KMS-11 (cell line): ENCODE data around the gene MS4A10.
A peak's percentile ranks its signal among the peaks of the same experiment; 100 is the strongest.

Source experiments
- H2AFZ ChIP-seq: fragments of 200-600 bp; sonication (generic); 2 replicates; pipeline ENCODE4 v1.6.1; 2016; ENCODE audit warnings: antibody characterized with exemption, mixed run types, low read depth
- H3K27ac ChIP-seq: fragments of 200-600 bp; sonication (generic); 2 replicates; pipeline ENCODE4 v1.6.1; 2016; ENCODE audit warnings: mild to moderate bottlenecking, mixed run types
- H3K27me3 ChIP-seq: fragments of 200-600 bp; sonication (generic); 2 replicates; pipeline ENCODE4 v1.6.1; 2017; ENCODE audit warnings: mild to moderate bottlenecking, low read depth, mixed run types, moderate library complexity; ENCODE audit not compliant: insufficient read depth
- H3K36me3 ChIP-seq: fragments of 200-600 bp; sonication (generic); 2 replicates; pipeline ENCODE4 v1.6.1; 2017; ENCODE audit warnings: mild to moderate bottlenecking, mixed run types; ENCODE audit not compliant: insufficient read depth
- H3K4me1 ChIP-seq: fragments of 200-600 bp; sonication (generic); 2 replicates; pipeline ENCODE4 v1.6.1; 2016; ENCODE audit warnings: mild to moderate bottlenecking, low read depth, mixed run types; ENCODE audit not compliant: poor library complexity, severe bottlenecking
- H3K4me2 ChIP-seq: fragments of 200-600 bp; sonication (generic); 2 replicates; pipeline ENCODE4 v1.7.0; 2016; ENCODE audit warnings: mild to moderate bottlenecking, mixed run types
- H3K4me3 ChIP-seq: fragments of 200-600 bp; sonication (generic); IDR thresholded peaks from 2 replicates; pipeline ENCODE4 v1.6.1; 2017; ENCODE audit warnings: low read depth, low read length, mixed read lengths; ENCODE audit not compliant: insufficient read depth
- H3K79me2 ChIP-seq: fragments of 200-600 bp; sonication (generic); 2 replicates; pipeline ENCODE4 v1.6.1; 2016; ENCODE audit warnings: low read depth, mixed run types; ENCODE audit not compliant: insufficient read depth
- H3K9ac ChIP-seq: fragments of 200-600 bp; sonication (generic); 2 replicates; pipeline ENCODE4 v1.6.1; 2016; ENCODE audit warnings: mild to moderate bottlenecking, mixed run types
- H4K20me1 ChIP-seq: fragments of 200-600 bp; sonication (generic); 2 replicates; pipeline ENCODE4 v1.6.1; 2016; ENCODE audit warnings: mild to moderate bottlenecking, mixed run types; ENCODE audit not compliant: insufficient read depth
- TF ChIP-seq, protein P1 (sequence below): fragments of 200-600 bp; sonication (generic); conservative IDR thresholded peaks from 2 replicates; pipeline ENCODE4 v1.6.1; 2017; ENCODE audit warnings: low read depth, mild to moderate bottlenecking, antibody characterized with exemption, low read length, moderate library complexity, mixed read lengths

Gene MS4A10

GRCh38 chr11:60771146-60771545 is 14.0 kb upstream of the MS4A10 start:
- TF ChIP-seq, protein P1, sequence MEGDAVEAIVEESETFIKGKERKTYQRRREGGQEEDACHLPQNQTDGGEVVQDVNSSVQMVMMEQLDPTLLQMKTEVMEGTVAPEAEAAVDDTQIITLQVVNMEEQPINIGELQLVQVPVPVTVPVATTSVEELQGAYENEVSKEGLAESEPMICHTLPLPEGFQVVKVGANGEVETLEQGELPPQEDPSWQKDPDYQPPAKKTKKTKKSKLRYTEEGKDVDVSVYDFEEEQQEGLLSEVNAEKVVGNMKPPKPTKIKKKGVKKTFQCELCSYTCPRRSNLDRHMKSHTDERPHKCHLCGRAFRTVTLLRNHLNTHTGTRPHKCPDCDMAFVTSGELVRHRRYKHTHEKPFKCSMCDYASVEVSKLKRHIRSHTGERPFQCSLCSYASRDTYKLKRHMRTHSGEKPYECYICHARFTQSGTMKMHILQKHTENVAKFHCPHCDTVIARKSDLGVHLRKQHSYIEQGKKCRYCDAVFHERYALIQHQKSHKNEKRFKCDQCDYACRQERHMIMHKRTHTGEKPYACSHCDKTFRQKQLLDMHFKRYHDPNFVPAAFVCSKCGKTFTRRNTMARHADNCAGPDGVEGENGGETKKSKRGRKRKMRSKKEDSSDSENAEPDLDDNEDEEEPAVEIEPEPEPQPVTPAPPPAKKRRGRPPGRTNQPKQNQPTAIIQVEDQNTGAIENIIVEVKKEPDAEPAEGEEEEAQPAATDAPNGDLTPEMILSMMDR = no peak
- no peak overlapping the region for H2AFZ ChIP-seq
- no peaks in the 10 kb centered on the region for H3K27me3 ChIP-seq
- H3K36me3 ChIP-seq = no peaks in the 10 kb centered on the region
- H3K4me3 ChIP-seq = no peak overlapping the region
- no peak overlapping the region for H3K9ac ChIP-seq
- H3K4me1 ChIP-seq = no peaks in the 10 kb centered on the region
- no peaks in the 10 kb centered on the region for H3K79me2 ChIP-seq
- H3K4me2 ChIP-seq = no peak overlapping the region
- H3K27ac ChIP-seq = no peak overlapping the region
- no peaks in the 10 kb centered on the region for H4K20me1 ChIP-seq

- Histone ChIP-seq H3K27me3 (no peaks in the 10 kb centered on the region), H3K36me3 (no peaks in the 10 kb centered on the region), H3K9ac (no peak overlapping the region), H3K4me2 (no peak overlapping the region), H4K20me1 (no peaks in the 10 kb centered on the region), H3K4me1 (no peaks in the 10 kb centered on the region), H2AFZ (no peak overlapping the region), H3K79me2 (no peaks in the 10 kb centered on the region), H3K27ac (no peak overlapping the region), H3K4me3 (no peak overlapping the region)
- TF ChIP-seq, protein P1 = no peak
These were observed 13.1 kb upstream of the MS4A10 start for GRCh38 chr11:60771879-60772525.

GRCh38 chr11:60772666-60773065 is 12.5 kb upstream of the MS4A10 start:
- Histone ChIP-seq H4K20me1 (no peaks in the 10 kb centered on the region), H2AFZ (no peak overlapping the region), H3K9ac (no peak overlapping the region), H3K79me2 (no peaks in the 10 kb centered on the region), H3K27me3 (no peaks in the 10 kb centered on the region), H3K4me1 (no peaks in the 10 kb centered on the region), H3K27ac (no peak overlapping the region), H3K4me2 (no peak overlapping the region), H3K36me3 (no peaks in the 10 kb centered on the region), H3K4me3 (no peak overlapping the region)
- TF ChIP-seq, protein P1 = no peak

DNA sequence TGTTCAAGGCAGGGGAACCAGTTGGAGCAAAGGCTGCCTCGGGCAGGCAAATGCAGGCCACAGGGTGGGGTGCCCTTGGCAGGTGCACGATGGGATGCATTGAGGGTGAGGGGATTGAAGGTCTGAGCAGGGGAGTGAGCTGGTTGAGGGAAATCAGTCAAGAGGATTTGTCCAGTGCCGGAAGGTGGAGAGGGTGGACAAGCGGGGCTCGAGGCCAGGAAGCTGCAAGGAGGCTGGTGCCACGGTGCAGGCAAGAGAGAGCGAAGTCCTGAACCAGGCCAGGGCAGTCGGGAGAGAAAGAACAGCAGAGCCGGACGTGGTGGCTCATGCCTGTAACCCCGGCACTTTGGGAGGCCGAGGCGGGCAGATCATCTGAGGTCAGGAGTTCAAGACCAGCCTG is 10.4 kb upstream of the MS4A10 start:
- no peaks in the 10 kb centered on the region for H3K27me3 ChIP-seq
- TF ChIP-seq, protein P1 = no peak
- peak overlapping the region; percentile 49; the same call in 1 of the 2 replicates for H2AFZ ChIP-seq
- no peaks in the 10 kb centered on the region for H3K79me2 ChIP-seq
- no peaks in the 10 kb centered on the region for H3K4me1 ChIP-seq
- H3K27ac ChIP-seq = no peak overlapping the region
- H3K9ac ChIP-seq = no peak overlapping the region
- H3K4me2 ChIP-seq = no peak overlapping the region
- no peak overlapping the region for H3K4me3 ChIP-seq
- H4K20me1 ChIP-seq = no peaks in the 10 kb centered on the region
- no peaks in the 10 kb centered on the region for H3K36me3 ChIP-seq
